ENCODE data around the gene PRDX5.

Gene PRDX5

DNA sequence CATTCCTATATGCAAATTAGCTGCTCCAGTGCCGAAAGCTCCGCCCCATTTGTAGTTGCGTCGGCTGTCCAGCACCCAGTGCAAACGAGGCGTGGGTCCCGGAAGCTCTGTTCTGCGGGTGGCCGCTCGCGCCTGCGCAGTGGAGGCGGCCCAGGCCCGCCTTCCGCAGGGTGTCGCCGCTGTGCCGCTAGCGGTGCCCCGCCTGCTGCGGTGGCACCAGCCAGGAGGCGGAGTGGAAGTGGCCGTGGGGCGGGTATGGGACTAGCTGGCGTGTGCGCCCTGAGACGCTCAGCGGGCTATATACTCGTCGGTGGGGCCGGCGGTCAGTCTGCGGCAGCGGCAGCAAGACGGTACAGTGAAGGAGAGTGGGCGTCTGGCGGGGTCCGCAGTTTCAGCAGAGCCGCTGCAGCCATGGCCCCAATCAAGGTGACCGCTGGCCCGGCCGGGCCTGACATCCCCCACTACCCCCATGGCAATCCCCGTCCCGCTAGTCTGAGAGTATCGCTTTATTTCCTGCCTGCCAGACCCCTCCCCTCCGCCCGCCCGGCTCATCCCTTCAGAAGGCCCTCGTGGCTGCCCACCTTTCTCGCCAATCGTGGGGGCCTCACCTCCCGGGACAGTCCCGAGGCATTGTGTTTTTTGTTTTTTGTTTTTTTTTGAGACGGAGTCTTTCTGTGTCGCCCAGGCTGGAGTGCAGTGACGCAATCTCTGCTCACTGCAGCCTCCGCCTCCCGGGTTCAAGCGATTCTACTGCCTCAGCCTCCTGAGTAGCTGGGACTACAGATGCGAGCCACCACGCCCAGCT lies at the start of gene PRDX5:
PRDX5 (plus strand) TSS at position 161 of the 805 bp plus-strand sequence; CDS start at position 256, 95 bp downstream.
- DNase-seq (ENCODE audit: low spot score) = peak; percentile 97

GRCh38 chr11:64268893-64269539 lies 48.9 kb upstream of the PRDX5 start:
- peak; percentile 21 for DNase-seq (ENCODE audit: low spot score)

DNA sequence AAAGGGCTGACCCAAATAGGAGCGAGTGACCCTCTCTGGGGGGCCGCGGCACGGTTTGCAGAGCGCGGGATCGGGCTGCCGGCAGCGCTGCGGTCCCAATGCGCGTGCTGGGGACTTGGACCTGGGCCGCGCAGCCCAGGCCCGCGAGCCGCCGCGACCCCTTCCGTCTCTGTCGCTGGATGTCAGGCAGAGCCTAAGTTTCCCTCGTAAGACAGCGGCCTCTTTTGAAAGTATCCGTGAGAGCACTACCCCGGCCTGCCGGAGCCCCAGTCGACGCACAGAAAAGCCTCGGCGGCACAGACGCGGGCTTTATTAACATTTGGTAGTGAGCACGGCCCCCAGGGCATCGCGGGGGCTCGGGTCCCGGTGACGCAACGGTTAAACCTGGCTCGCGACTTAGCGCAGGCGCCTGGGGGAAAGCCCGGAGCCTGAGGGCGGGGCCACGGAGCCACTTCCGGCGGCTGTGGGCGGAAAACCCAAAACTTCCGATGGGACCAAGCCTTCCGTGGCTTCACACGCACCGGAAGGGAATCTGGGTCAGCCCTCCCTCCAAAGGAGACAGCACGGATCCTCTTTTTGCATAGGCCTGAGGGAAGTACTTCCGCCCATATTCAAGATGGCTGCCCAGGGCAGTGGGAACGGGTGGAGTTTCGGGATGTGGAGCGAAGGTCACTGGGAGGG lies 48.2 kb upstream of the PRDX5 start:
- peak; percentile 97 for DNase-seq (ENCODE audit: low spot score)

GRCh38 chr11:64275031-64275800 lies 42.7 kb upstream of the PRDX5 start:
- no peak for DNase-seq (ENCODE audit: low spot score)

GRCh38 chr11:64275841-64276240 lies 42.1 kb upstream of the PRDX5 start:
- DNase-seq (ENCODE audit: low spot score) = no peak

DNA sequence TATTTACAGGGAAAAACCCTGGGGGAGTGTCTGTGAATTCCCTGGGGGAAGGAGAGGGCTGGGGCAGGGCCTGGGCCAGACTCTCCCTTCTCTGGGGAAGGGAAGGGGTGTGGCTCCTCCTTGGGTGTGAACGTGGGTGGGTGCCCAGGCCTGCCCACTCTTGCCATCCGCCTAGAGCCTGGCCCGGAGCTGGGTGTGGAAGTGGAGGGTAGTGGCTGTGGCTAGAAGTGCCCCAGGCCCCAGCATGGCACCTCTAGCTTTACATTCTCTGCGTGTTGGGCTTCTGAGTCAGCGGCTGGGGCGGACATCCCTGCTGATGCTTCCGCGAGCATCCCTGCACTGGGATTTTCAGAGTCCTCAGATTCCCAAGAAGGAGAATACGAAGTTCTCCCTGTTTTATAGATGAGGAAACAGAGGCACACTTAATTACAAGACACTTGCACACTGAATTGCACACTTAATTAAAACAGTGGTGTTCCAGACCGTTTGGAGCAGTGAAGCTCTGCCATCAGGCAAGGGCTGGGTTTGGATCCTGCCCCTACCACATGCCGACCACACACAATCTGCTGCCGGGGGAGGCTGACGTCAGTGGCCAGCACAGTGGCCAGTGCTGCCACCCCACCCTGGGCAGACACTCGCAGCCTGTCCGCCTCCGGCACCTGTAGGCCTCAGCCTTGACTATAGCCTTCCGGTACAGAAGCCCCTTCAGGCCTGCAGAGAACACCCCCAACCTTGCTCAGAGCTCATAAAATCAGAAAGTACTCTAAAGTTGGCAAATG lies 41.1 kb upstream of the PRDX5 start:
- no peak for DNase-seq (ENCODE audit: low spot score)

DNA sequence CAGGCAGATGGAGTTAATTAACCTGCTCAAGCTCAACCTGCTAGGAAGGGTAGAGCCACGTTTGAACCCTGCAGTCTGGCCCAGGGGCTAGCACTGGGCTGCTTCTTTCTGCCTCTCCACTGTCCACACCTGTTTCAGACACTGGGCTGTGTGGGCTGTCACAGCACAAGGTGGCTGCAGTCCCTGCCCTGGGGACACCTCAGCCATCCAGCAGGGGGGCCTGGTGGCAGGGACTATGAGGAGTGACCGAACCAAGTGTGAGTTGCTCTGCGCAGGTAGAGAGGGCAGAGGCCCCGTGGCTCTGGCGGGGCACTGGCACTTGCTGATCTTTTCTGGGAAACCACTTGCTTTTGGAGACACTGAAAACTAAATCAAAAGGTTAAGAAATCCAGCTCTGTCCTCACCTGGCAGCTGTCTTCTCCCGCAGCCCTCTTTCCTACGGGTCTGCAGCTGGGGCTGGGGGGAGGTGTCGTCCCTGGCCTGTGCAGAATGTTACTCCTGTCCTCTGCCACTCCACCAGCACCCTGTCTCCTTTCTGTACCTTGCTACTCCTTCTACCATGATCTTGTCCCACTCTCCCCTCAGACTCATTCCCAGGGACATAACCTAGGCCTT lies 39.2 kb upstream of the PRDX5 start:
- DNase-seq (ENCODE audit: low spot score) = no peak

- no peak for DNase-seq (ENCODE audit: low spot score)
Measured at GRCh38 chr11:64281957-64282770, 35.8 kb upstream of the PRDX5 start.

- no peak for DNase-seq (ENCODE audit: low spot score)
Measured at GRCh38 chr11:64283092-64283491, 34.8 kb upstream of the PRDX5 start.

GRCh38 chr11:64284048-64284961 lies 33.6 kb upstream of the PRDX5 start, which contains the start of gene BAD:
TSS of gene BAD (minus strand) at chr11:64284665. CDS start at chr11:64284368, 297 bp downstream.
- peak; percentile 89 for DNase-seq (ENCODE audit: low spot score)

- DNase-seq (ENCODE audit: low spot score) = peak; percentile 66
Measured at GRCh38 chr11:64284962-64285884, 32.7 kb upstream of the PRDX5 start, which contains the start of gene GPR137. TSS of gene GPR137 (plus strand) at chr11:64285848. CDS start at chr11:64286525, 677 bp downstream.

DNA sequence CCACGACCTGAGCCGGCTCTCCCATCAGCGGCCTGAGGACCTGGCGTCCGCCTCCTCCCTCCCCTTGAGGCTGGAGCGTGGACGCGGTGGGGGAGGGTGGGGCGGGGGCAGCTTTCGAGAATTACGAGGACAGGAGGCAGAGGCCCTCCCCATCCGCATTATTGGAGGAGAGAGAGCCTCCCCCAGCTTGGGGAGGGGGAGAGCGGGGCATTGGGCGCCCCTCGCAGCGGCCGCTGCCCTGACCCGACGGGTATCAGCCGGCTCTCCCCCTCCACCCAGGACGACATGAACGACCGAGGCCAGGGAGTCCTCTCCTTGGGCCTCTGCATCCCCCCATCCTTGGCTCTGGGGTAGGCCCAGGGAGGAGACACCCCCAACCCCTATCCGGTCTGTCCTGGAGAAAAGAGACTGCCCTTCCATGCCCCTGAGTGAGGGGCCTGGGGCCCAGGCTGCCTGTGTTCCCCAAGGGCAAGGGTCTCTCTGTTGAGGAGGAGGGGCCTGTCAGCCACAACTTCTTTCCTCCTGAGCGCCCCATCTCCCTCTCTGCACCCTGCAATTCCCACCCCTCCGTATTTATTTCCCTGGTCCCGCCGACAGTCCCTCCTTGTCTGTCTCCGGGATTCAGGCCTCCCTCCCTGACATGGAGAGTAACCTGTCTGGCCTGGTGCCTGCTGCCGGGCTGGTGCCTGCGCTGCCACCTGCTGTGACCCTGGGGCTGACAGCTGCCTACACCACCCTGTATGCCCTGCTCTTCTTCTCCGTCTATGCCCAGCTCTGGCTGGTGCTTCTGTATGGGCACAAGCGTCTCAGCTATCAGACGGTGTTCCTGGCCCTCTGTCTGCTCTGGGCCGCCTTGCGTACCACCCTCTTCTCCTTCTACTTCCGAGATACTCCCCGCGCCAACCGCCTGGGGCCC lies 31.8 kb upstream of the PRDX5 start:
- no peak for DNase-seq (ENCODE audit: low spot score)

DNA sequence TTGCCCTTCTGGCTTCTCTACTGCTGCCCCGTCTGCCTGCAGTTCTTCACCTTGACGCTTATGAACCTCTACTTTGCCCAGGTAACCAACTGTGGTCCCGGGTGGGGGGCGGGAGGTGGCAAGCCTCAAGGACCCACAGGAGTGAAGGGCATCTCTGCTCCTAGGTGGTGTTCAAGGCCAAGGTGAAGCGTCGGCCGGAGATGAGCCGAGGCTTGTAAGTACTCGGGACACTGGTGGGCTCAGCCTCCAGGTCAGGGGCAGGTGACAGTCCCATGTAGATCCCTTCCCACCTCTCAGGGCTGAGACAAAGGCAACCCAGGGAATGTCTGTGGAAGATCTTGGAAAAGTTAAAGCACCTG lies 31.1 kb upstream of the PRDX5 start:
- no peak for DNase-seq (ENCODE audit: low spot score)

- no peak for DNase-seq (ENCODE audit: low spot score)
Measured at GRCh38 chr11:64287676-64288352, 30.1 kb upstream of the PRDX5 start.

DNA sequence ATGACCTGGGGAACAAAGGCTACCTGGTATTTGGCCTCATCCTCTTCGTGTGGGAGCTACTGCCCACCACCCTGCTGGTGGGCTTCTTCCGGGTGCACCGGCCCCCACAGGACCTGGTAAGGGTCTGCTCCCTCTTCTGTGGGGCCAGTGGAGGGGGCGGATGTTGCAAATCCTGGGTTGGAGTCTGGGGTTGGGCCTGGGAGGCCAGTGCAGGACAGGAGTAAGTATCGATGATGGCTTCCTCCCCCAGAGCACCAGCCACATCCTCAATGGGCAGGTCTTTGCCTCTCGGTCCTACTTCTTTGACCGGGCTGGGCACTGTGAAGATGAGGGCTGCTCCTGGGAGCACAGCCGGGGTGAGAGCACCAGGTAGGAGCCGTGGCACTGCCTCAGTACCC lies 29.6 kb upstream of the PRDX5 start:
- DNase-seq (ENCODE audit: low spot score) = no peak

DNA sequence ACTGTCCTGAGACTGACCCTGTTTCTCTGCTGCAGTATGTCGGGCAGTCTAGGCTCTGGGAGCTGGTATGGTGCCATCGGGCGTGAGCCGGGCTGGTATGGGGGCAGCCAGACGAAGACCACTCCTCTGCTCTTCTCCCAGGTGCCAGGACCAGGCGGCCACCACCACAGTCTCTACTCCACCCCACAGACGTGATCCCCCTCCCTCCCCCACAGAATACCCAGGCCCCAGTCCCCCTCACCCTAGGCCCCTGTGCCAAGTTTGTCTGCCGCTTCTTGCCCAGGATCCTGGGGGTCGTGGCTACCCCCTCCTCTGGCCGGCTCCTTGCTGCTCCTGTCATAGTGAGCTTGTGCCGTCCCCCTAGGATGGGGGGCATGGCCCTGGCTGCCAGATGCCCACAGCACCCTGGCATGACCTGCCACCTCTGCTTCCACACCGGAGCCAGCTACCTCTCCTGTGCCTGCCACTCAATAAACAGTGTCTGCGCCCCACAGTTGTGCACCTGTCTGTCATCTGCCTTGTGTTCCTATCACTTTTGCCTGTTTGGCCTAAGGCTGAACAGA lies 28.8 kb upstream of the PRDX5 start:
- DNase-seq (ENCODE audit: low spot score) = no peak

Data from kidney capillary endothelial cell (primary cell).